Measurements from ENCODE around the gene GRAP2. TPM values are rescaled to one million over a fixed set of nuclear protein-coding genes. Genes with fewer than 3 reads are reported as not detected.

The GRAP2 gene
- total RNA-seq, 1 donor from 2014 or later: not detected

GRCh38 chr22:39967103-39967829 lies 66.4 kb downstream of the GRAP2 start:
- no peaks in the 10 kb centered on the region for H4K20me1 ChIP-seq (ENCODE audit: low read depth)
- Mint-ChIP-seq H3K4me3 (no peak overlapping the region), H3K36me3 (no peaks in the 10 kb centered on the region), H3K4me1 (peaks cover 47% of the 10 kb centered on the region), H3K9me3 (no peaks in the 10 kb centered on the region), H3K27ac (no peak overlapping the region), H3K27me3 (ENCODE audit: insufficient read depth, low read depth) (peaks cover 13% of the 10 kb centered on the region)
- no peaks in the 10 kb centered on the region for H3K79me2 ChIP-seq (ENCODE audit: low read depth)
- peaks cover 32% of the 10 kb centered on the region for H3K4me1 ChIP-seq
- H3K27ac ChIP-seq: no peak overlapping the region
- peak overlapping the region; percentile 63 for H3K4me2 ChIP-seq
- TF ChIP-seq EZH2phosphoT487 (IDR thresholded peaks at IDR 0.05) (no peak), CTCF (IDR thresholded peaks at IDR 0.05) (no peak), EZH2 (IDR thresholded peaks at IDR 0.05) (no peak)
- H3K9me3 ChIP-seq (ENCODE audit: low read depth): no peaks in the 10 kb centered on the region
- H3K27me3 ChIP-seq: no peaks in the 10 kb centered on the region
- no peaks in the 10 kb centered on the region for H3K36me3 ChIP-seq
- H3F3A ChIP-seq (ENCODE audit: low read depth): peaks cover 29% of the 10 kb centered on the region
- no peak overlapping the region for H3K4me3 ChIP-seq
- no peak overlapping the region for H3K9ac ChIP-seq
- DNase-seq (ENCODE audit: low spot score): no peak
- no peak overlapping the region for H2AFZ ChIP-seq (replicated peaks)

- peaks cover 11% of the 10 kb centered on the region for H3K27me3 Mint-ChIP-seq (ENCODE audit: insufficient read depth, low read depth)
- no peaks in the 10 kb centered on the region for H3K79me2 ChIP-seq (ENCODE audit: low read depth)
- peak overlapping the region; percentile 63 for H3K4me2 ChIP-seq
- no peaks in the 10 kb centered on the region for H4K20me1 ChIP-seq (ENCODE audit: low read depth)
- peak overlapping the region; percentile 30 for H3K27ac ChIP-seq
- H3K9ac ChIP-seq: no peak overlapping the region
- TF ChIP-seq EZH2phosphoT487 (IDR thresholded peaks at IDR 0.05) (no peak), CTCF (IDR thresholded peaks at IDR 0.05) (no peak), EZH2 (IDR thresholded peaks at IDR 0.05) (no peak)
- no peak overlapping the region for H3K4me3 ChIP-seq
- peak; percentile 87 for DNase-seq (ENCODE audit: low spot score)
- H3K9me3 Mint-ChIP-seq: no peaks in the 10 kb centered on the region
- H3K4me1 Mint-ChIP-seq: peaks cover 57% of the 10 kb centered on the region
- no peaks in the 10 kb centered on the region for H3K36me3 Mint-ChIP-seq
- H3K4me1 ChIP-seq: peaks cover 42% of the 10 kb centered on the region
- H3K9me3 ChIP-seq (ENCODE audit: low read depth): no peaks in the 10 kb centered on the region
- H3K27ac Mint-ChIP-seq: peak overlapping the region; percentile 16
- H3K36me3 ChIP-seq: no peaks in the 10 kb centered on the region
- peaks cover 29% of the 10 kb centered on the region for H3F3A ChIP-seq (ENCODE audit: low read depth)
- no peak overlapping the region for H2AFZ ChIP-seq (replicated peaks)
- H3K27me3 ChIP-seq: no peaks in the 10 kb centered on the region
- H3K4me3 Mint-ChIP-seq: no peak overlapping the region
These were observed 67.4 kb downstream of the GRAP2 start for GRCh38 chr22:39967996-39968972.

GRCh38 chr22:39970742-39971141 lies 69.9 kb downstream of the GRAP2 start:
- Histone ChIP-seq H3K9me3 (ENCODE audit: low read depth) (no peaks in the 10 kb centered on the region), H3K36me3 (no peaks in the 10 kb centered on the region), H3K4me1 (peaks cover 50% of the 10 kb centered on the region), H3K9ac (no peak overlapping the region), H3K27me3 (no peaks in the 10 kb centered on the region), H4K20me1 (ENCODE audit: low read depth) (no peaks in the 10 kb centered on the region), H3K27ac (no peak overlapping the region), H3K4me3 (no peak overlapping the region), H3F3A (ENCODE audit: low read depth) (peaks cover 29% of the 10 kb centered on the region), H2AFZ (replicated peaks) (no peak overlapping the region), H3K79me2 (ENCODE audit: low read depth) (no peaks in the 10 kb centered on the region), H3K4me2 (no peak overlapping the region)
- H3K36me3 Mint-ChIP-seq: no peaks in the 10 kb centered on the region
- peaks cover 57% of the 10 kb centered on the region for H3K4me1 Mint-ChIP-seq
- no peak overlapping the region for H3K27ac Mint-ChIP-seq
- H3K4me3 Mint-ChIP-seq: no peak overlapping the region
- H3K27me3 Mint-ChIP-seq (ENCODE audit: insufficient read depth, low read depth): peaks cover 10% of the 10 kb centered on the region
- no peak for TF ChIP-seq EZH2 (IDR thresholded peaks at IDR 0.05)
- no peak for TF ChIP-seq EZH2phosphoT487 (IDR thresholded peaks at IDR 0.05)
- TF ChIP-seq CTCF (IDR thresholded peaks at IDR 0.05): no peak
- DNase-seq (ENCODE audit: low spot score): no peak
- no peaks in the 10 kb centered on the region for H3K9me3 Mint-ChIP-seq

Measured in neural progenitor cell (in vitro differentiated cells).